Stimulated activated CD8-positive, alpha-beta memory T cell treated with anti-CD3 and anti-CD28 coated beads, Interleukin-2, amount 100 ng/mL, for 1 hour (primary cell): ENCODE data around the gene ZNF367.
"Not testable (repeated sequence)": the region's sequence is repeated elsewhere in the genome, so short reads cannot be mapped to it uniquely, and the experiment has no call there.

Experiments used
- DNase-seq, 2 donors: peaks; one replicate each; pipeline ENCODE4 v3.0.0-alpha.2; 2020; ENCODE audit warnings: low read depth in 2 of 2

Gene ZNF367

DNA sequence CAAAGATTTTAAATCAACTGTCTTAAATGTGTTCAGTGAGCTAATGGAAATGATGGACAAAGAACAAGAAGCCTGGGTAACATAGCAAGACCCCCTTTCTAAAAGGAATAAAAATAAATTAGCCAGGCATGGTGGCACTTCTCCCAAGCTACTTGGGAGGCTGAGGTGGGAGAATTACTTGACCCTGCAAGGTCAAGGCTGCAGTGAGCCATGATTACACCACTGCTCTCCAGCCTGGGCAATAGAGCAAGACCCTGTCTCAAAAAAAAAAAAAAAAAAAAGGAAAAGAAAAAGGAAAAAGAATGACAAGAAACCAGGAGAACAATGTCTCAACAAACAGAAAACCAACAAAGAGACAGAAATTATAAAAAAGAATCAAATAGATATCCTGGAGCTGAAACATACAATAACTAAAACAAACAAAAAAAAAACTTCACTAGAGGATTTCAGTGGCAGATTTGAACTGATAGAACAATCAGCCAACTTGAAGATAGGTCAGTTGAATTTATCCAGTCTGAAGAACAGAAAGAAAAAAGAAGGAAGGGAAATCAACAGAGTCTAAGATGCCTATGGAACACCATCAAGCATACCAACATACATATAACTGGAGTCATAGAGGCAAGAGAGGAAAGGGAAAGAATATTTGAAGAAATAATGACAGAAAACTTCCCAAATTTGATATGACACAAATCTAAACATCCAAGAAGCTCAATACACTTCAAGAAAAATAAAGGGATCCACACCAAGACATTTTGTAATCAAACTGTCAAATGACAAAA lies 17.8 kb downstream of the ZNF367 start:
- DNase-seq, result no peak

DNA sequence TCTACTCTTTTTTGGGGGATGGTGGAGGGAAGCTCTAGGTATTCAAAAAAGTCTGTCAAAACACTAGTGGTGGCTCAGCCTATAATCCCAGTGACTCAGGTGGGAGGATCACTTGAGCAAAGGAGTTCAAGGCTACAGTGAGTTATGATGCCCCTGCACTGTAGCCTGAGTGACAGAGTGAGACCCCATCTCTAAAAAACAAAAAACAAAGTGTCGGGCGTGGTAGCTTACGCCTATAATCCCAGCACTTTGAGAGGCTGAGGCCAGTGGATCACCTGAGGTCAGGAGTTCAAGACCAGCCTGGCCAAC lies 18.9 kb downstream of the ZNF367 start:
- DNase-seq, result no peak

DNA sequence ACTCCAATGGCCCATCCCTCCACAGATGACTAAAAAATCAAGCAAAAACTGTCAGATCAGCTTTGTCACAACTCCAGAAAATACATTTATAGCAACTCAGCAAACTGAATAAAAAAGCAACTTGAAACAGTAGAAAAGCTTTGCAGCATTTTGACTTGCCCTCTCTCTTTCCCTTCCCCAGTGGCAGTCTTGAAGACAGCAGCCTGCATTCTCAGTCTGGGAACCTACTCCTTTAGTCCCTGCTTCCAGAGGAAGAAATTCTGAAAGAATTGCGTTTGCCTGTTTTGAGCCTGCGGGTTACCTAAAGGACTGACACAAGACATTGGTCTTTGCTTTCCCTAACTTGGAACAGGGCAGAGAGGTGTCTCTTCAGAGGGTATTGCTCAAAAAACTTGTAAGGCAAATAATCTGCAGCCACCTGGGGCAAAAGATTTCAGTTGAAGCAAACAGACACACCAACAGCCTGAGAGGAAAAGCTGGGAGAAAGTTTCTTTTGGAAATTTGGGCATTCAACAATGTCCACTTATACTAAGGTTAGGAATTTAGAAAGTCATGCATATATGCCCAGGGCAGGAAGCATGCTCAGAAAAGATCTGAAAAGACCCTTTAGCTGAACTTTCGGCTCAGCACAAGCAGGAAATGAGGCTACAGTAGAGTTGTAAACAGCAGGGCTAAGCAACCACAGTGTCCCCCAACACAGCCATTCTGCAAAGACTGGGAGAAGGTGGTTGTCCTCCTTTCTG lies 19.4 kb downstream of the ZNF367 start:
- no peak for DNase-seq

DNA sequence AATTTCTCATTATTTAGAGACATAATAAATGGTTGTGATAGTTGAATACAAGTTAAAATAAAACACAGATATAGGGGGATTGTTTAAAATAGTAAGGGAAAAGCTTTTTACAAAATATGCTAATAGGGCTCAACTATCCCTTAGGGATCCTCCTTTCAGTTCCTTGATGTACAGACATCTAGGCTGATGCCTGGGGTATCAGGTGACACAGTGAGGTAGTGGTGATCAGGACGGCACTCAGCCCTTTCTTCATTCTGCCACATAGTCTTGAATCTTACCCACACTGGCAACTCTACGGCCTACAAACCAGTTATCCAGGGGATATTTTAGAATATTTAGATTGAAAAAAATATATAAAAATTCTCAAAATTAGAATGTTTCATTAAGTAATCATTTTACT lies 22.2 kb downstream of the ZNF367 start:
- no peak for DNase-seq

DNA sequence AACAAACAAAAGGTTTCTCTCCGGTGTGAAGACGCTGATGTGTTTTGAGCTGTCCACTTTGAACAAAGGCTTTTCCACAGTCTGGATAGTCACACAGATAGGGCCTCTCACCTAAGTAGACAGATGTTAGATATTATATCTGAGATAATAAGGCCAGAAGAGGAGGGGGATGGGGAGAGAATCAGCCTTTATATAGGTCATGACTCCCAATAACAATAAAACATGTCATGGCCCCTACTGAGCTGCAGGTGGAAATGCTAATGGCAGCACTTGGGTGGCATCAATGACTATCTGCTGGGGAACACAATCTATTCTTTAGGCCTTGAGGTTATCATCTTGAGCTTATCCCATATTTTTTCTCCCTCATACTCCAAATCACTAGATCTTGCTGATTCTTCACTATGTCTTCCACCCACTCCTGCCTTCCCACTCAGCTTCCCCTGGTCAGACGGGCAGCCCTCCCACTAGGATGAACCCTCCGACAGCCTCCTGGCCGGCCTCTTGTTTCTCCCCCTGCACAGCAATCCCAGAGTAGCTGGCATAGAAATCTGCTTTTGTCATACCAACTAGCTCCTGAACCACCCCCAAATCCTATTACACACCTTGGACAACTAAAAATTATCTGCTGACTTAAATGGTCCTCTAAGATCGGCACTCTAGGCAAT lies 23.2 kb downstream of the ZNF367 start:
- DNase-seq, result no peak

DNA sequence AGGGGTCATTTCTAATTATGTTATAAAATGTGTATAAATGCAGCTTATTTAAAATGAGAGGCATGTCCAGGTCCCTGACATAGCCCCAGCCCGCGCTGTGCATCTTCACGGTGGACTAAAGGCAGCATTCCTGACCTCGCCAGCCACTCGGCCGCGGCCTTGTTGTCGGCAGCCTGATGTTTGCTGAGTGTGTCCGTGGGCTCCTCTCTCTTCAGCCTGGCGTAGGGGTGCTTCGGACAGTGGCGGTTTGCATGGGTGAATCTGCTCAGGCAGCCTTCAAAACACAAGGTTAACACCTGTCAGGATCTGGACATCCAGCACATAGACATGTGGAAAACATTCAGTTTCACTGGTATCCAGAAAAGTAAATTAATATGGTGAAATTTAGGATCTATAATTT lies 25.9 kb downstream of the ZNF367 start:
- DNase-seq, result no peak

DNA sequence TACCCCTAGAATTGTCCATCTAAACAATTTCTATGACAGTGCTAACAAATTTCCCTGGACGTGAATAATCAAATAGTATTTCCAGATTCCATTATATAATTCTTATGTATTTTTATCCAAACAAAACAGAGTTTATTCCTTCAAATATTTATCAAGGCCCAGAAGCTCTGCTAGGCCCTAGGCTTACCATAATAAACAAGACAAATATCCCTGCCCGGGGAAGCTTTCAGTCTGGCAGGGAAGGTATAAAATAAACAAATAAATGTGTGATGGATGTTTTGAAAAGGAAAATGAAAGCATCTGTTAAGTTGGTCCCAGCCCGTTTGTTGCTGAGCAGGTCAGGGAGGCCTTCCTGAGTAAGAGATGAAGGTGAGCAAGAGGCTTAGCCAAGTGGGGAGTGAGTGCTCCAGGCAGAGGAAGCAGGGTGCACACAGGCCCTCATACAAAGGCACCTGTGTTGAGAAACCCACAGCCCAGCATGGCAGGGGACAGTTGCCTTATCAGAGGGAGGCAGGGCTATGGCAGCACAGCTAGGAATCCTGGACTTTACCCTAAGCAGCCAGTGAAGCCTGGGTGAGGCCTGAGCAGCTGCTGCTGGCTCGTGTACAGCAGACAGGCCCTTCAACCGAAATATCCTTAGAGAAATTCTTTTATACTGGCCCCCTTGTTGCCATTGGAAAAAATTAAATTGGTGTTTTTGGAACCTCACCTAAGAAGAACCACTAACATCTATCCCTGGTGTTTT lies 27.0 kb downstream of the ZNF367 start:
- DNase-seq, result no peak

DNA sequence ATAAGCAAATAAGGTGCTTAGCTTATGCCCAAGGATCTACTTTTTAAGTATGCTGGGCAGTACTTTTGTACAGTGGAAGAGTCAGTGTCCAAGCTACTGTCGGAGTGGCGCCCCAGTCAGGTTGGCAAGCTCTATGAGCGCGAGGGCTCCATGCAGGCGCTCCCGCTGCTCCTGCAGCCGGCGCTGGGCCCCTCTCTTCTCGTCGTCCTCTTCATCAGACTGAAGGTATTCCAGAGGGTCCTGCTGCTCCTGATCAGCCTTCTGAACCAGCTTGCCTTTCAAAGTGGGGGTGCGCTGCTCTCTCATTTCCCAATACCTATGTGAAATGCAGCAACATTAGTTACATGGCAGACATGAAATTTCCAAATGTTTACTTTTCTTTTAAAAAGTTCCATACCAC lies 30.0 kb downstream of the ZNF367 start:
- DNase-seq, result no peak

DNA sequence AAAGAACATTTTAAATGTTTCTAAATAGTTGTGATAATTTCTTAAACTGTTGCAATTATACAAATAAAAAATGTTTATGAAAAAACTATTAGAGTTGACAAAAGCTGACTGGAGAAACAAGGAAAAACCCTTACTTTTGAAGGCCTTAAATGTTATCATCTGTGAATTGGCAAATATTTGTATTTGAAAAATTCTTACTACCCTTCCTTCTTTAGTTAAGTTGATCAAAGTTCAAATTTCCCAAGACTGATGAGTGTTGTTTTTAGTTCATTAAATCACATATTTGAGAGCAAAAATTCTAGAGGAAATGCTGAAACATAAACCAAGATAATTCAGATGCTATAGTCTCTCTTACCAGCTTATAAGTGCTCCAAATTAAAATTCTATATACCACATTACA lies 32.0 kb downstream of the ZNF367 start:
- DNase-seq, result no peak

DNA sequence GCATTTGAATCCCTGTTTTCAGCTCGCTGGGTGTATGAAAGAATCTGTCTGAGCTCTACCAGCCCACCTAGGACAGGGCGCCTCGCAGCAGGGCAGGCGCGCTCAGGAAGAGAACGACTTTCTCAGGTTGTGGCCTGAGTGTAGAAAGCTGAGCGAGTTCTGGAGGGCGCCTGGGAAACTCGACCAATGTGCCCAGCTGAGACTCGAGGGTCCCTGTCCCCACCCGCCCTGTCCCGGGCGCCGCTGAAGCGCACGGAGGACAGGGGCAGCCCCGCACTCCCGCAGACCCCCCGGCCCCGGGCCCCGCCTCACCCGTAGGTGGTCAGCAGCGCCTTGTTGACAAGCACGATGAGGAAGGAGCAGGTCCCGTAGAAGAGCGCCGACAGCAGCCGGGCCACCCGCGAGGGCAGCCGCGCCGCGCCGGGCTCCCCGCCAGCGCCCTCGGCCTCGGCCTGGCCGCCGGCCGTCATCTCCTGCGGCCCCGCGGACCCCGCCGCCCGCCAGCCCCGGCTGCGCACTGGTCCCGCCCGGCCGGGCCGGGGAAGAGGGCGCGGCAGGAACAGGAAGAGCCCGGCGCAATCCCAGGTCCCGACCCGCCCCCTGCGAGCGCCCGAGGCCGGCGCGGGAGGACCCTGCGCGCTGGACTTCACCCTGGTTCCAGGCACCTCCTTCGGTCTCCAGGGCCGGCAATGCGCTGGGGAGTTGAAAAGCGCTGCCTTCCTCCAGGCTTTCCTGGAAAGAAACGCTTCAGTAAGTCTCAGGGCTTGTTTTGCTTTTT lies 34.8 kb downstream of the ZNF367 start, which contains the start of gene SLC35D2:
Gene SLC35D2, minus strand, starts transcription at position 547 of the 778 bp plus-strand sequence. Its CDS starts 77 bp downstream, at position 470.
- peak in 1 of 2 donors; percentile 4 for DNase-seq

DNA sequence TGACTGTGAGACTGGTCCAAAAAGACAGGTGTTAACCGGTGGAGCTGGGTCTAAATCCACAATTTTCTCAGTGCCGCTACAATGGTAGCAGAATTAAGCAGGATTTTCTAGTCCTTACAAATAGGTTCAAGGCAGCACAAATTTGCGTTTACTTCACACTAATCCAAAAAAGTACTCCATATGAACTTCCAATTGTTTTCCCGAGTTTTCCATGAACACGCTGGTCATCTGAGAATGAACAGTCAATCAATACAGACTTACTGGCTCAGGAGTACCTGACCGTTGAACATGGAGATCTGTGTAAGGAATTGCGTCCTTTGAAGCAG lies 35.4 kb downstream of the ZNF367 start:
- DNase-seq, result no peak

DNA sequence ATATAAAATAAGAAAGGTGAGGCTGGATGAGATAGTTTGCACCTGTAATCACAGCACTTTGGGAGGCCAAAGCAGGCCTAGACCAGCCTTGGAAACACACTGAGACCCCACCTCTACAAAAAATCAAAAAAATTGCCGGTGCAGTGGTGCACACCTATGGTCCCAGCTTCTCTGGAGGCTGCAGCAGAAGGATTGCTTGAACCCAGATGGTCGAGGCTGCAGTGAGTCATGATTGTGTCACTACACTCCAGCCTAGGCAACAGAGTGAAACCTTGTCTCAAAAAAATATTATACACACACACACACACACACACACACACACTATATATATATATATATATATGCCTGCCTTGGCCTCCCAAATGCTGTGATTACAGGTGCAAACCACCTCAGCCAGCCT lies 36.0 kb downstream of the ZNF367 start:
- DNase-seq, result no peak

DNA sequence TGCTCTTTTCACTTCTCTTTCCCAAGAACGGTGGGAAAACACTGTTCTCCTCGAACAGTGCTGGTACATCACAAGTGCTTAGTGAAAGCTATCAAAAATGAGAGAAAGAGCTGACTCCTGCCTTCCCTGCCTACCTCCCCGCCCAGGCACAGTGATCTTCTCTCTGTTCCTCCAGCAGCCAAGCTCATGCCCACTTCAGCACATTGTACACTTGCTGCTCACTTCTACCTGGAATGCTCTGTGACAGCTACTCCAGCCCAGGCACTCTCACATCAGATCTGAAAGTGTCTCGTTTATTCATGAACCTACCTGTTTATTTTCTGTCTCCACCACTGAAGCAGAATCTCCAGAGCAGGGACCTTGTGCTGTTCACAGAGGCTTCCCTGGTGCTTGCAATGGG lies 36.5 kb downstream of the ZNF367 start:
- DNase-seq, result no peak

DNA sequence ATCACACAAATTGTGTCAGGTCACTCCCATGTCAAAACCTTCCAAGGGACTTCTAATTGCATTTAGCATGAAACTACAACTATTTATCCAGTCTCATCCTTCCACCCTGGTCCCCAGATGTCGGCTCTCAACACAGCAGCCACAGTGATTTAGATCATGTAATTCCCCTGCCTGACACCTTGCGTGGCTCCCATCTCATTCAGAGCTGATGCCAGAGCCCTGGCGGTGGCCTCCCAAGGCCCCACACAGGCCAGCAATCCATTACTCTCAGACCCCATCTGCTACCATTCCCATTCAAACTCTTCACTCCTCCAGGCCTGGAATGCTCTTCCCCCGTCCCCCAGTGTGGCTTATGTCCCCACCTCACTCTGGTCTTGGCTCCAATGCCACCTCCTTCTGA lies 37.0 kb downstream of the ZNF367 start:
- no peak for DNase-seq

DNA sequence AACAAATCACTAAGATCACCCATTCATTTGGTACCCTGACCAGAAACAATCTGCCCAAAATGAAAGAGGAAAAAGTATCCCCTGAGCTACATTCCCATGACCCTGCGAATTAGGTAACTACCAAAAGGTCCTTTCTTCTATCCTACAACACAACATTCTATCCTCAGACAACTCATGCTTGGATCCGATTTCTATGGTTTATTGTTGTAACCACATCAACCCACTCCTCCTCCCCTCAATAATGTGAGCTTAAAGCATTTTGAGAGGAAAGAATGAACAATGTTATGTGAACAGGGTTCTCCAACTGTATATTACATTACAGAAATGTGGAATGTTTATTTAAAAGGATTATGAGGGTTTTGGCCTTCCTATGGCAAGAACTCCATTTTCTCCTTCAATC lies 38.7 kb downstream of the ZNF367 start:
- no peak for DNase-seq

DNA sequence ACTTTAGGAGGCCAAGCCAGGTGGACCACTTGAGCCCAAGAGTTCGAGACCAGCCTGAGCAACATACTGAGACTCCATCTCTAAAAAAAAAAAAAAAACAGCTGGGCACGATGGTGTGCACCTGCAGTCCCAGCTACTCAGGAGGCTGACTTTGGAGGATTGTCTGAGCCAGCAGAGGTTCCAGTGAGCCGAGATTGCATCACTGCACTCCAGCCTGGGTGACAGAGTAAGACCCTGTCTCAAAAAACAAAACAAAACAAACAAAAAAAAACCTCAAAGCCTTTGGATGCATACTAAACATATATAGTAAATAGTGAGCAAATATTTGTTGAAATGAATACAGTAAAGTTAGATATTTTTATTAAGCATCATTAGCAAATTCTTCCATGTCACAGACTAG lies 40.0 kb downstream of the ZNF367 start:
- no peak for DNase-seq

DNA sequence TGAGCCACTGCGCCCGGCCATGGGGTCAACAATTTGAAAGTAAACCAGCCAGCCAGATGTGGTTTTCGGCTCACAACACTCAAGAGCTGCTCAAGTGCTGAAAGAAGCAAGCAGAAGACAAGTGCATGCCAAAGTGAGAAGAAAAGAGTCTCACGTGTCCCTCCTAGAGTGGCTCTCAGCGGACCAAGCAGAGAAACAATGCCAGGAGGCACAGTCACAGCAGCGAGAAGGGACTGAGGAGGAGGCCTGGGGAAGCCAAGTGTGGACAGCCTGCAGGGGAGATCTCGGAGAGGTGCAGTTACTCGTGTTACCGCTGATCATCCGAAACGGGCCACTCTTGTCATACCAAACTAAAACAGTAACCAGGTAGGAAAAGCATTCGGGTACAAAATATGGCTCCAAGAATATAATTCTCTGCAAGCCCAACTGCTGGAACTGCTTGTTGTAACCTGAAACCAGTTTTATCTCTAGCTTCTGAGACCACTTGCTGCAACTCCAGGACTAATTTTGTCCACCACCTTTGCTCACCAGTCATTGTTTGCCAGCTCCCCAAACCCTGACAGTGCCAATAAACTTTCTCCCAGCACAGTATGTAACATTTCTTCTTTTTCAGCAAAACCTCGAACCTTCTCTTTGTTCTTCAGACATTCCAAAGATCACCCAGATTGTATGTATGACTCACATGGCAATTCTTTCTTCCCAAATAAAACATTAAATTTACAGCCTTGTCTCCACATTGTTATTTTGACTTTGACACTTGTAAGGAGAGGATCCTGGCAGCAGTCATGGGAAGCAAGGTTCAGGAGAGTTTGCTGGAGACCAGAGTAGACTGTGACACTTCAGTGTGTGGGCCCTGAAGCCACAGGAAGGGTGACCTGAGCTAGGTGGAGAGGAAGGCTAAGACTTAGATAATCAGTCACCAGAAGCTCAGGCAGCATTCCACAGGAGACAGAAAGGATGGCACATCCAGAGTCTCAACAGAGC lies 41.0 kb downstream of the ZNF367 start:
- DNase-seq, result no peak

DNA sequence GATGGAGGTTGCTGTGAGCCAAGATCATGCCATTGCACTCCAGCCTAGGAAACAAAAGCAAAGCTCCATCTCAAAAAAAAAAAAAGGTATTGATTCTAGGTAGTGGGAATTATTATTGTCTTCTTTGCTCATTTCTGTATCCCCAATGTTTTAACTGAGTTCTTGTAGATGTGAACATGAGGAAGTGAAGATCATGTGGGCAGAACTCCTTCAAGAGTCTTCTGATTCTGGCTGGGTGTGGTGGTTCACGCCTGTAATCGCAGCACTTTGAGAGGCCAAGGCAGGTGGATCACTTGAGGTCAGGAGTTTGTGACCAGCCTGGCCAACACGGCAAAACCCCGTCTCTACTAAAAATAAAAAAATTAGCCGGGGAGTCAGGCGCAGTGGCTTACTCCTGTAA lies 42.7 kb downstream of the ZNF367 start:
- DNase-seq, result not testable (repeated sequence)

DNA sequence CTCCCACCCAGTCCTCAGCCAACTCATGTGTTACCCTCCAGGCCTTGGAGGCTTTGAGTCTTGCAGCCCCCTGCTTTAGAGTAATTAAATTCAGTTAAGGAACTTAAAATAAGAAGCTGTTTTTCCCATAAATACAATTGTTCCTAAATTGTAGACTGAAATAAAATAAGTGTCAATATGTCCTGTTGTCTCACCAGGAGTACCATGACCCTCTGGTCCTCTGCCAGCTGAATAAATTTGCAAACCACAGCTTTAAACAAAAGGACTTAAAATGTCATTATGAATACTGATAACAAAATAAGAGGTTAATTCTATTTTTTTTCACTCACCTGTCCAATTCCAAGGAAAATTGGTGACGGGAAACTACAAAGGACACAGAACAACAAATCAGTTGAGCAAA lies 50.2 kb downstream of the ZNF367 start:
- no peak for DNase-seq
